NCI-H748 treated with DMSO at 0.1 percent for 48 hours (cell line): ENCODE measurements around the gene SMARCA4.

Experiments
- DNase-seq: peaks from one replicate; lab custom pipeline; 2025; lab: John Stamatoyannopoulos, UW

Gene SMARCA4

GRCh38 chr19:10960314-10961072 is at the start of gene SMARCA4:
TSS of gene SMARCA4 (plus strand) at chr19:10961030. CDS start at chr19:10984152, 23,122 bp downstream.
- DNase-seq = peak; percentile 73

GRCh38 chr19:10911579-10912363 is 49.1 kb upstream of the SMARCA4 start:
- no peak for DNase-seq

GRCh38 chr19:10912619-10913018 is 48.2 kb upstream of the SMARCA4 start:
- DNase-seq = no peak

GRCh38 chr19:10913716-10914340 is 47.0 kb upstream of the SMARCA4 start:
- no peak for DNase-seq

- no peak for DNase-seq
Measured at GRCh38 chr19:10915130-10916091, 45.4 kb upstream of the SMARCA4 start.

GRCh38 chr19:10916602-10917001 is 44.2 kb upstream of the SMARCA4 start:
- no peak for DNase-seq

- DNase-seq = no peak
Measured at GRCh38 chr19:10918359-10918758, 42.5 kb upstream of the SMARCA4 start.

GRCh38 chr19:10919352-10920287 is 41.2 kb upstream of the SMARCA4 start:
- DNase-seq = no peak

GRCh38 chr19:10920288-10920655 is 40.6 kb upstream of the SMARCA4 start:
- DNase-seq = no peak

GRCh38 chr19:10920781-10921180 is 40.0 kb upstream of the SMARCA4 start:
- no peak for DNase-seq

- DNase-seq = no peak
Measured at GRCh38 chr19:10921199-10921909, 39.5 kb upstream of the SMARCA4 start.

GRCh38 chr19:10921910-10922637 is 38.8 kb upstream of the SMARCA4 start:
- no peak for DNase-seq

GRCh38 chr19:10922638-10923014 is 38.2 kb upstream of the SMARCA4 start:
- no peak for DNase-seq

- DNase-seq = no peak
Measured at GRCh38 chr19:10923260-10924112, 37.3 kb upstream of the SMARCA4 start.

- no peak for DNase-seq
Measured at GRCh38 chr19:10924597-10924996, 36.2 kb upstream of the SMARCA4 start.

GRCh38 chr19:10927730-10928562 is 32.9 kb upstream of the SMARCA4 start:
- no peak for DNase-seq
